H1 (cell line): ENCODE measurements around the gene SLC37A1. TPM values are rescaled to one million over a fixed set of nuclear protein-coding genes. Genes with fewer than 3 reads are reported as not detected.

ENCODE experiments used
- CTCF ChIA-PET: fragments of 300-600 bp; sonication (Branson Sonifier 250); formaldehyde crosslinking; loops from one replicate; lab custom pipeline; 2021; ENCODE audit not compliant: partially characterized antibody; lab: Charles Lee
- POLR2A ChIA-PET: fragments of 300-600 bp; sonication (Branson Sonifier 250); formaldehyde crosslinking; loops from one replicate; lab custom pipeline; 2021; ENCODE audit warnings: inconsistent platforms; ENCODE audit not compliant: partially characterized antibody; lab: Charles Lee
- DNase-seq, 2 experiments: peaks; one replicate each; pipeline versions ENCODE4 v3.0.0 to v3.0.0-alpha.2; 2010 to 2022; ENCODE audit warnings: low spot score in 2 of 2, low read depth in 1 of 2, mixed read lengths in 1 of 2
- FAIRE-seq: peaks from 2 replicates; lab custom pipeline; 2011; peaks lifted over from hg19 to GRCh38; lab: Jason Lieb, UNC
- H2AFZ ChIP-seq: 2 replicates; pipeline ENCODE4 v1.8.1; 2012; ENCODE audit warnings: low read length, inconsistent platforms
- H2AK5ac ChIP-seq: 2 replicates; pipeline ENCODE4 v1.6.1; 2013; ENCODE audit warnings: low read depth, low read length
- H2BK120ac ChIP-seq: replicated peaks from 2 replicates; pipeline ENCODE3; 2013; ENCODE audit warnings: low read depth, low read length, inconsistent platforms
- H2BK12ac ChIP-seq: 2 replicates; pipeline ENCODE4 v1.6.1; 2013; ENCODE audit warnings: low read depth, low read length
- H2BK15ac ChIP-seq: 2 replicates; pipeline ENCODE4 v1.6.1; 2013; ENCODE audit warnings: low read length
- H2BK20ac ChIP-seq: 2 replicates; pipeline ENCODE4 v1.6.1; 2013; ENCODE audit warnings: low read length
- H2BK5ac ChIP-seq: 2 replicates; pipeline ENCODE4 v1.6.1; 2013; ENCODE audit warnings: low read depth, low read length
- H3K14ac ChIP-seq: 2 replicates; pipeline ENCODE4 v1.6.1; 2013; ENCODE audit warnings: inconsistent platforms; ENCODE audit not compliant: insufficient read length
- H3K18ac ChIP-seq: 2 replicates; pipeline ENCODE4 v1.6.1; 2013; ENCODE audit warnings: low read length; ENCODE audit errors: extremely low read depth
- H3K23ac ChIP-seq: 2 replicates; pipeline ENCODE4 v1.6.1; 2013; ENCODE audit warnings: inconsistent platforms; ENCODE audit not compliant: insufficient read length
- H3K23me2 ChIP-seq: 2 replicates; pipeline ENCODE4 v1.6.1; 2013; ENCODE audit warnings: low read depth, low read length
- H3K27ac ChIP-seq: 2 replicates; pipeline ENCODE4 v1.6.1; 2011; ENCODE audit warnings: low read depth, low read length, inconsistent platforms
- H3K27me3 ChIP-seq, 4 experiments: replicated peaks in 1 of 4; 1 replicate in 1 of 4; 2 replicates in 3 of 4; pipeline versions ENCODE4 v1.6.1 to v1.8.1; 2011 to 2013; ENCODE audit warnings: low read length in 3 of 4, mild to moderate bottlenecking in 3 of 4, inconsistent platforms in 2 of 4, mixed read lengths in 2 of 4, moderate library complexity in 1 of 4; ENCODE audit not compliant: control insufficient read depth in 3 of 4, insufficient read depth in 3 of 4; ENCODE audit errors: extremely low read depth in 1 of 4
- H3K36me3 ChIP-seq, 4 experiments: 2 replicates each; pipeline versions ENCODE4 v1.6.1 to v1.8.1; 2011 to 2013; ENCODE audit warnings: mild to moderate bottlenecking in 4 of 4, low read length in 3 of 4, moderate library complexity in 2 of 4, control low read depth in 1 of 4, inconsistent platforms in 1 of 4; ENCODE audit not compliant: insufficient read depth in 4 of 4, control insufficient read depth in 2 of 4
- H3K4ac ChIP-seq: replicated peaks from 2 replicates; pipeline ENCODE3; 2013; ENCODE audit warnings: low read length, low read depth, mixed read lengths, inconsistent platforms; ENCODE audit not compliant: insufficient read length
- H3K4me1 ChIP-seq, 4 experiments: replicated peaks in 1 of 4; 1 replicate in 1 of 4; 2 replicates in 3 of 4; pipeline versions ENCODE4 v1.6.1 to v1.8.1; 2011 to 2013; ENCODE audit warnings: low read length in 3 of 4, inconsistent platforms in 2 of 4, mixed read lengths in 1 of 4; ENCODE audit not compliant: insufficient read depth in 4 of 4, control insufficient read depth in 3 of 4
- H3K4me2 ChIP-seq, 2 experiments: 2 replicates each; pipeline versions ENCODE4 v1.6.1 to v1.8.1; 2011 to 2013; ENCODE audit warnings: low read depth in 2 of 2, low read length in 2 of 2, control low read depth in 1 of 2, inconsistent platforms in 1 of 2, mild to moderate bottlenecking in 1 of 2; ENCODE audit not compliant: insufficient read depth in 1 of 2
- H3K4me3 ChIP-seq, 4 experiments: fragments of 200-600, 300-600 bp in 1 of 4; sonication (generic), shearing (Covaris generic), sonication (Bioruptor Twin) in 1 of 4; 2 replicates each; pipeline versions ENCODE4 v1.5.1 to v1.8.1; 2011 to 2016; ENCODE audit warnings: low read length in 4 of 4, low read depth in 3 of 4, control low read depth in 2 of 4, inconsistent platforms in 2 of 4, mild to moderate bottlenecking in 2 of 4, mixed read lengths in 1 of 4, moderate library complexity in 1 of 4; ENCODE audit not compliant: insufficient read depth in 2 of 4; ENCODE audit errors: extremely low read depth in 1 of 4
- H3K56ac ChIP-seq: replicated peaks from 2 replicates; pipeline ENCODE3; 2013; ENCODE audit warnings: low read depth, mild to moderate bottlenecking, mixed read lengths, low read length, inconsistent platforms; ENCODE audit not compliant: insufficient read length
- H3K79me1 ChIP-seq: 2 replicates; pipeline ENCODE4 v1.6.1; 2013; ENCODE audit warnings: low read depth, low read length, control low read depth
- H3K79me2 ChIP-seq, 2 experiments: 2 replicates each; pipeline versions ENCODE4 v1.6.1 to v1.8.1; 2012 to 2013; ENCODE audit warnings: low read length in 2 of 2, mild to moderate bottlenecking in 2 of 2, inconsistent platforms in 1 of 2; ENCODE audit not compliant: insufficient read depth in 2 of 2, control insufficient read depth in 1 of 2
- H3K9ac ChIP-seq, 4 experiments: replicated peaks in 1 of 4; 1 replicate in 1 of 4; 2 replicates in 3 of 4; pipeline versions ENCODE4 v1.6.1 to v1.8.1; 2011 to 2013; ENCODE audit warnings: low read depth in 3 of 4, low read length in 3 of 4, control low read depth in 2 of 4, mild to moderate bottlenecking in 2 of 4, moderate library complexity in 2 of 4, inconsistent platforms in 1 of 4; ENCODE audit errors: extremely low read depth in 1 of 4
- H3K9me3 ChIP-seq, 2 experiments: 2 replicates each; pipeline versions ENCODE4 v1.6.1 to v1.8.1; 2012 to 2013; ENCODE audit warnings: mild to moderate bottlenecking in 2 of 2, moderate library complexity in 2 of 2, control low read depth in 1 of 2, inconsistent platforms in 1 of 2, low read depth in 1 of 2, low read length in 1 of 2, mixed read lengths in 1 of 2; ENCODE audit not compliant: insufficient read depth in 2 of 2
- H4K20me1 ChIP-seq, 2 experiments: replicated peaks in 1 of 2; 2 replicates each; pipeline versions ENCODE3 to v1.8.1; 2011 to 2013; ENCODE audit warnings: inconsistent platforms in 2 of 2, low read length in 2 of 2, mild to moderate bottlenecking in 1 of 2; ENCODE audit not compliant: insufficient read depth in 2 of 2, control insufficient read depth in 1 of 2
- H4K5ac ChIP-seq: 2 replicates; pipeline ENCODE4 v1.6.1; 2013; ENCODE audit warnings: low read length, low read depth, mixed read lengths, inconsistent platforms; ENCODE audit not compliant: insufficient read length
- H4K8ac ChIP-seq: 2 replicates; pipeline ENCODE4 v1.8.0; 2013; ENCODE audit warnings: mild to moderate bottlenecking, moderate library complexity, low read length, inconsistent platforms; ENCODE audit not compliant: insufficient read depth; ENCODE audit errors: extremely low read depth
- H4K91ac ChIP-seq: replicated peaks from 2 replicates; pipeline ENCODE3; 2013; ENCODE audit warnings: low read length, mixed read lengths, inconsistent platforms; ENCODE audit not compliant: insufficient read length
- ASH2L ChIP-seq: fragments of 200-600, 300-600 bp; sonication (generic); IDR thresholded peaks from one replicate; pipeline ENCODE4 v1.7.1; 2017; ENCODE audit warnings: low read length
- CEBPB ChIP-seq: IDR thresholded peaks from 2 replicates; pipeline ENCODE4 v1.6.1; 2012; ENCODE audit warnings: low read depth, low read length
- HDAC6 ChIP-seq: IDR thresholded peaks from one replicate; pipeline ENCODE4 v1.7.1; 2012; ENCODE audit warnings: low read depth, mild to moderate bottlenecking, inconsistent platforms, low read length, moderate library complexity
- RBBP5 ChIP-seq: IDR thresholded peaks from 2 replicates; pipeline ENCODE4 v1.7.1; 2012; ENCODE audit warnings: low read depth, mild to moderate bottlenecking, inconsistent platforms, low read length, moderate library complexity, borderline replicate concordance
- RNF2 ChIP-seq: fragments of 200-900, 300-1000 bp; sonication (generic); IDR thresholded peaks from 2 replicates; pipeline ENCODE4 v1.7.1; 2016; ENCODE audit warnings: borderline replicate concordance, low read depth, mild to moderate bottlenecking, antibody characterized with exemption, low read length; ENCODE audit not compliant: poor library complexity, severe bottlenecking; ENCODE audit errors: missing control alignments
- ZNF274 ChIP-seq: IDR thresholded peaks from 2 replicates; pipeline ENCODE4 v1.7.0; 2012; ENCODE audit warnings: low read length, borderline replicate concordance; ENCODE audit errors: extremely low read depth
- WGBS, 2 experiments: shearing (Covaris generic) in 1 of 2; methylation state at CpG; one replicate each; pipeline versions ENCODE4 v1.1.6 to v1.1.7; 2013 to 2015; ENCODE audit warnings: low lambda C conversion rate in 2 of 2, mixed read lengths in 2 of 2, inconsistent platforms in 1 of 2, low coverage in 1 of 2, missing lambda C conversion rate in 1 of 2; ENCODE audit not compliant: insufficient replicate concordance in 2 of 2, insufficient coverage in 1 of 2, insufficient read length in 1 of 2; ENCODE audit errors: extremely low coverage in 1 of 2, missing lambda C conversion rate in 1 of 2; 5-methylcytosine and 5-hydroxymethylcytosine counted together
- polyA plus RNA-seq, 7 experiments: library from polyadenylated mRNA; depleted of rRNA in 3 of 7; stranded (reverse) in 5 of 7; unstranded in 2 of 7; fragments of >200 nt in 5 of 7; fragments of 200-250 nt in 2 of 7; gene quantifications; 1 replicate in 5 of 7; 2 replicates in 1 of 7; 4 replicates in 1 of 7; pipeline versions ENCODE4 v1.2.1 to v1.2.3, GENCODE V29; 2011 to 2013; ENCODE audit warnings: missing spikeins in 2 of 7, mixed read lengths in 2 of 7
- total RNA-seq: library from RNA; stranded (reverse); fragmentation: NEBNext Ultra II Directional; extraction: Animal tissue kit (Norgen Biotek cat#: 25700); gene quantifications from 2 replicates; pipeline ENCODE4 v1.2.1, GENCODE V29; 2021
- TF ChIP-seq, protein P1 (sequence below): IDR thresholded peaks from 2 replicates; pipeline ENCODE4 v1.6.1; 2012; ENCODE audit warnings: low read length, inconsistent platforms

The SLC37A1 gene
- total and polyA plus RNA-seq, 2 of the 8 experiments (the other 6 are each of a cell fraction or from before 2014, with no cell fraction given) = 15.6 to 30.9 TPM

DNA sequence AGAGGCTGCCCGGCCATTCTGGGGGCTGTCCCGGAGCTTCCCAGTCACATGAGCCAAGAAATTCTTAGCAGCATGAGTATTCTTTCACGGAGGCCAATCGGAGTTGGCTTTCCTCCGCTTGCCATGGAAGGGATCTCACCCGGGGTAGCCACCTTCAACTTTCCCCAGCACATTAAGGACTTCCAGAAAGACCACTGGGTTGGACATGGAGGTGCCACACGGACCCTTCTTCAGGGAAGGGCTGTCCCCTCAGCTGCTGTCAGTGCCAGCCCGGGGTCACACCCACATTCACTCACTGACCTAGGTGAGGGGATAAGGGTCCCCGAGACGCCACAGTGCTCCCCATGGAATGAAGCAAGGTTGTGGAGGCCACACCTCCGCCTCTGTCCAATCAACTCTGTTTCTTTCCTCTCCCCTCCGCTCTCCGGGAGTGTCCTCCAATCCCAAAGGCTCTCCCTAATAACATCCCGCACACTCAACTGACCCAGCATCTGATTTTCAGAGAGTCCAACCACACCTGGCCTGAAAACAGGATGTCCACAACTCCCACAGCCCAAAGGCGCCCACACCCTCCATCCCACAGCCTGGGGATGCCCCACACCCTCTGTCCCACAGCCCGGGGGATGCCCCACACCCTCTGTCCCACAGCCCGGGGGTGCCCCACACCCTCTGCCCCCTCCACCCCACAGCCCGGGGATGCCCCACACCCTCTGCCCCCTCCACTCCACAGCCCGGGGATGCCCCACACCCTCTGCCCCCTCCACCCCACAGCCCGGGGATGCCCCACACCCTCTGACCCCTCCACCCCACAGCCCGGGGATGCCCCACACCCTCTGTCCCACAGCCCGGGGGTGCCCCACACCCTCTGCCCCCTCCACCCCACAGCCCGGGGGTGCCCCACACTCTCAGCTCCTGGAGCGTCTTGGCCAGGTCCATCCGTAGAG lies 37.0 kb upstream of the SLC37A1 start:
- H3K9ac ChIP-seq = no peak overlapping the region
- no peak overlapping the region for H2BK120ac ChIP-seq
- no peak overlapping the region for H2BK20ac ChIP-seq
- no peaks in the 10 kb centered on the region for H3K79me2 ChIP-seq
- H4K91ac ChIP-seq = no peak overlapping the region
- H3K4me3 ChIP-seq = no peak overlapping the region
- H4K5ac ChIP-seq = no peak overlapping the region
- ChIA-PET CTCF (interaction anchor here (1.1 to 2.8 kb wide), 4 partner anchors 26 to 218 kb away, joined by 3 to 7 read pairs (median 4); no protein-coding TSS in a partner anchor), POLR2A (interaction anchor here (1.4 kb wide), 1 partner anchor 9 kb away, joined by 4 read pairs; no protein-coding TSS in a partner anchor)
- peaks cover 3 to 9% (median 5%) of the 10 kb centered on the region in 4 experiments; a peak in 5 of 7 replicates for H3K4me1 ChIP-seq
- H2BK15ac ChIP-seq = no peak overlapping the region
- H3K23ac ChIP-seq = no peak overlapping the region
- 86% methylated on average over 18 of the region's 25 CpGs; no CpG with 5 or more reads in 1 of the 2 experiments for WGBS, 2 experiments
- H2AFZ ChIP-seq = no peak overlapping the region
- no peaks in the 10 kb centered on the region for H3K27me3 ChIP-seq
- H4K8ac ChIP-seq = no peak overlapping the region
- 0 out of 2 replicates have a peak overlapping the region, but pooled peaks have one; percentile 27 for H2BK12ac ChIP-seq
- no peaks in the 10 kb centered on the region for H3K9me3 ChIP-seq
- H2AK5ac ChIP-seq = no peak overlapping the region
- H4K20me1 ChIP-seq = no peaks in the 10 kb centered on the region
- H3K27ac ChIP-seq = no peak overlapping the region
- no peaks in the 10 kb centered on the region; the same call in 1 of the 2 replicates for H3K23me2 ChIP-seq
- no peak for FAIRE-seq
- TF ChIP-seq HDAC6 (no peak), ZNF274 (no peak), ASH2L (no peak), CEBPB (no peak), RBBP5 (no peak), RNF2 (no peak)
- TF ChIP-seq, protein P1, sequence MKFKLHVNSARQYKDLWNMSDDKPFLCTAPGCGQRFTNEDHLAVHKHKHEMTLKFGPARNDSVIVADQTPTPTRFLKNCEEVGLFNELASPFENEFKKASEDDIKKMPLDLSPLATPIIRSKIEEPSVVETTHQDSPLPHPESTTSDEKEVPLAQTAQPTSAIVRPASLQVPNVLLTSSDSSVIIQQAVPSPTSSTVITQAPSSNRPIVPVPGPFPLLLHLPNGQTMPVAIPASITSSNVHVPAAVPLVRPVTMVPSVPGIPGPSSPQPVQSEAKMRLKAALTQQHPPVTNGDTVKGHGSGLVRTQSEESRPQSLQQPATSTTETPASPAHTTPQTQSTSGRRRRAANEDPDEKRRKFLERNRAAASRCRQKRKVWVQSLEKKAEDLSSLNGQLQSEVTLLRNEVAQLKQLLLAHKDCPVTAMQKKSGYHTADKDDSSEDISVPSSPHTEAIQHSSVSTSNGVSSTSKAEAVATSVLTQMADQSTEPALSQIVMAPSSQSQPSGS = no peak
- no peak overlapping the region for H3K18ac ChIP-seq
- no peak for DNase-seq
- no peak overlapping the region for H3K4me2 ChIP-seq
- H2BK5ac ChIP-seq = no peak overlapping the region
- no peak overlapping the region for H3K56ac ChIP-seq
- no peaks in the 10 kb centered on the region for H3K36me3 ChIP-seq
- H3K14ac ChIP-seq = no peak overlapping the region
- H3K79me1 ChIP-seq = no peaks in the 10 kb centered on the region
- H3K4ac ChIP-seq = no peak overlapping the region
